HCT116 (cell line): ENCODE data around the gene RAB40C. TPM values are rescaled to one million over a fixed set of nuclear protein-coding genes. Genes with fewer than 3 reads are reported as not detected.

Experiments used
- ATAC-seq: fragments of 200-7000 bp; cut with Tn5 transposase; 2 replicates; pipeline ENCODE4 v1.9.1; 2020; ENCODE audit warnings: mild to moderate bottlenecking, moderate library complexity
- BruUV-seq: library from RNA; stranded (reverse); fragments of 400-500 nt; replicated peaks from 2 replicates; lab custom pipeline; 2021; lab: Mats Ljungman, UMichigan
- CTCF ChIA-PET: fragments of 300-600 bp; sonication (Branson Sonifier 250); formaldehyde crosslinking; loops from one replicate; lab custom pipeline; 2021; ENCODE audit warnings: antibody characterized with exemption; lab: Charles Lee
- POLR2A ChIA-PET: fragments of 300-600, 350-600 bp; sonication (Branson Sonifier 250); formaldehyde crosslinking; loops from one replicate; lab custom pipeline; 2021; ENCODE audit warnings: antibody characterized with exemption; lab: Charles Lee
- RAD21 ChIA-PET, 2 experiments: fragments of 300-600 bp; sonication (Branson Sonifier 250); formaldehyde crosslinking; loops; one replicate each; lab custom pipeline; 2023; ENCODE audit warnings: low total read pairs in 2 of 2; ENCODE audit not compliant: uncharacterized antibody in 2 of 2, unreplicated experiment in 2 of 2, low non-redundant PET in 1 of 2; lab: Charles Lee
- DNase-seq: peaks from one replicate; pipeline ENCODE4 v3.0.0-alpha.2; 2010; ENCODE audit warnings: low read depth, low spot score
- H2AFZ ChIP-seq: fragments of 200-600 bp; shearing (Covaris generic), sonication (generic); 2 replicates; pipeline ENCODE4 v1.6.1; 2017; ENCODE audit warnings: low read depth, mixed run types, mixed read lengths, antibody characterized with exemption, low read length; ENCODE audit not compliant: poor library complexity, severe bottlenecking
- H3K27ac ChIP-seq: 2 replicates; pipeline ENCODE4 v1.5.1; 2012; ENCODE audit warnings: low read depth, low read length
- H3K27me3 ChIP-seq: fragments of 200-600 bp; sonication (generic); 2 replicates; pipeline ENCODE4 v1.6.1; 2016; ENCODE audit warnings: mixed run types, low read length, mixed read lengths; ENCODE audit not compliant: insufficient read depth
- H3K36me3 ChIP-seq, 2 experiments: fragments of 200-500 bp in 1 of 2; fragments of 200-600 bp in 1 of 2; sonication (Bioruptor generic) in 1 of 2; sonication (generic) in 1 of 2; 2 replicates each; pipeline versions ENCODE4 v1.5.1 to v1.6.1; 2014 to 2016; ENCODE audit warnings: low read length in 2 of 2, inconsistent platforms in 1 of 2, mixed read lengths in 1 of 2, mixed run types in 1 of 2; ENCODE audit not compliant: insufficient read depth in 2 of 2, control insufficient read depth in 1 of 2
- H3K4me1 ChIP-seq, 2 experiments: fragments of 200-600 bp in 1 of 2; sonication (generic) in 1 of 2; 2 replicates each; pipeline versions ENCODE4 v1.5.1 to v1.6.1; 2012 to 2017; ENCODE audit warnings: low read length in 2 of 2, inconsistent platforms in 1 of 2, mild to moderate bottlenecking in 1 of 2, mixed read lengths in 1 of 2, mixed run types in 1 of 2, moderate library complexity in 1 of 2; ENCODE audit not compliant: insufficient read depth in 2 of 2, control insufficient read depth in 1 of 2
- H3K4me2 ChIP-seq: fragments of 200-600 bp; sonication (generic); 2 replicates; pipeline ENCODE4 v1.6.1; 2017; ENCODE audit warnings: mixed run types, low read length, mixed read lengths
- H3K4me3 ChIP-seq, 2 experiments: fragments of 200-600 bp in 1 of 2; sonication (generic) in 1 of 2; replicated peaks in 1 of 2; 2 replicates each; pipeline ENCODE4 v1.5.1; 2011 to 2016; ENCODE audit warnings: low read length in 2 of 2, control low read depth in 1 of 2, low read depth in 1 of 2, mild to moderate bottlenecking in 1 of 2, mixed read lengths in 1 of 2, mixed run types in 1 of 2
- H3K79me2 ChIP-seq: fragments of 200-600 bp; sonication (generic); 2 replicates; pipeline ENCODE4 v1.6.1; 2017; ENCODE audit warnings: mild to moderate bottlenecking, mixed run types, low read length, moderate library complexity, mixed read lengths; ENCODE audit not compliant: insufficient read depth
- H3K9ac ChIP-seq: fragments of 200-600 bp; sonication (generic); 2 replicates; pipeline ENCODE4 v1.6.1; 2016; ENCODE audit warnings: low read length, mixed read lengths
- H3K9me2 ChIP-seq: fragments of 200-600 bp; sonication (generic), shearing (Covaris generic); 2 replicates; pipeline ENCODE4 v1.6.1; 2017; ENCODE audit warnings: mixed run types, mild to moderate bottlenecking, moderate library complexity; ENCODE audit not compliant: insufficient read depth
- H3K9me3 ChIP-seq, 2 experiments: fragments of 200-500 bp in 1 of 2; fragments of 200-600 bp in 1 of 2; sonication (Bioruptor generic) in 1 of 2; sonication (generic) in 1 of 2; 2 replicates each; pipeline ENCODE4 v1.6.1; 2014 to 2017; ENCODE audit warnings: low read length in 2 of 2, mixed read lengths in 2 of 2, inconsistent platforms in 1 of 2, low read depth in 1 of 2, mild to moderate bottlenecking in 1 of 2, mixed run types in 1 of 2, moderate library complexity in 1 of 2; ENCODE audit not compliant: control insufficient read depth in 1 of 2, insufficient read depth in 1 of 2
- H4K20me1 ChIP-seq: fragments of 200-600 bp; sonication (generic), shearing (Covaris generic); 2 replicates; pipeline ENCODE4 v1.6.1; 2017; ENCODE audit warnings: mixed run types, mild to moderate bottlenecking, moderate library complexity; ENCODE audit not compliant: insufficient read depth
- CEBPB ChIP-seq: IDR thresholded peaks from 2 replicates; pipeline ENCODE4 v1.6.1; 2012; ENCODE audit warnings: low read depth
- EZH2 ChIP-seq: fragments of 200-600 bp; sonication (generic); IDR thresholded peaks from 2 replicates; pipeline ENCODE4 v1.6.1; 2017; ENCODE audit warnings: antibody characterized with exemption, mixed run types
- EZH2phosphoT487 ChIP-seq: fragments of 200-600 bp; IDR thresholded peaks from 2 replicates; pipeline ENCODE4 v1.6.1; 2018; ENCODE audit warnings: antibody characterized with exemption, borderline replicate concordance
- FOSL1 ChIP-seq: IDR thresholded peaks from 2 replicates; pipeline ENCODE4 v1.6.1; 2012; ENCODE audit warnings: low read depth
- JUND ChIP-seq: IDR thresholded peaks from 2 replicates; pipeline ENCODE4 v1.6.1; 2012
- POLR2AphosphoS5 ChIP-seq: IDR thresholded peaks from 2 replicates; pipeline ENCODE4 v1.6.1; 2011; ENCODE audit warnings: mild to moderate bottlenecking, low read depth, low read length, moderate library complexity
- SRF ChIP-seq: IDR thresholded peaks from 2 replicates; pipeline ENCODE4 v1.6.1; 2012; ENCODE audit warnings: low read depth
- YY1 ChIP-seq: IDR thresholded peaks from 2 replicates; pipeline ENCODE4 v1.6.1; 2011; ENCODE audit warnings: low read length, low read depth, moderate library complexity, mild to moderate bottlenecking; ENCODE audit not compliant: insufficient replicate concordance; ENCODE audit errors: extremely low read depth
- intact Hi-C: fragments of 100-400 bp; cut with micrococcal nuclease; formaldehyde crosslinking; loops from 2 replicates; pipeline ENCODE4 v1.10.0; 2022
- total RNA-seq: library from RNA; stranded (reverse); gene quantifications from one replicate; pipeline ENCODE4 v1.2.1, GENCODE V29; 2021; ENCODE audit not compliant: unreplicated experiment

The RAB40C gene
- total RNA-seq, 1 experiment from 2014 or later: 14.1 TPM

DNA sequence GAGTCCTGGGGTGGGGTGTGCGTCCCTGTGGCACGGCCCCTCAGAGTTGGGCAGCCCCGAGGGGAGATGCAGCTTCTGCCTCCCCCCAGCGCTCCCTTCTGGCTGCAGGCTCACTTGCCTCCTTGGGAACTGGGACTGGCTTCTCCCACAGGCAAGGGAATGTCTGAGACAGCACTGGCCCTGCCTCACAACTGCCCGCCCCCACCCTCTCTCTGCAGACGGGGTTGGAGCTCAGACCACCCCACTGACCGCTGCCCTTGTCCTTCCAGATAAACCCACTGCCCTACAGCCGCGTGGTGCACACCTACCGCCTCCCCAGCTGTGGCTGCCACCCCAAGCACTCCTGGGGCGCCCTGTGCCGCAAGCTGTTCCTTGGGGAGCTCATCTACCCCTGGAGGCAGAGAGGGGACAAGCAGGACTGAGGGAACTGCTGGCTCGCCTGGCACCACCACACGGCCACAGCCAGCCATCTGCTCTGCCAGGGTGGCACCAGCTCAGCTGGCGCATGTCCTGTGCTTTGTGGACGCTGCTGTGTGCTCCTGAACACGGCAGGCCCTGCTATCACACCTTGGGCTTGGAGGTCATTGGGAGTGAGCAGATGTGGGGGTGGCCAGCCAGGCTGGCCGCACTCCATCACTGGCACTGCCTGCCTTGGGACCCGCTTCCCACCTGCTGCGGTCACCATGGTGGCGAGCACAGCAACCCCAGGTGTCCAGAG is 7.1 kb upstream of the RAB40C start (continued):
- TF ChIP-seq POLR2AphosphoS5: no peak

DNA sequence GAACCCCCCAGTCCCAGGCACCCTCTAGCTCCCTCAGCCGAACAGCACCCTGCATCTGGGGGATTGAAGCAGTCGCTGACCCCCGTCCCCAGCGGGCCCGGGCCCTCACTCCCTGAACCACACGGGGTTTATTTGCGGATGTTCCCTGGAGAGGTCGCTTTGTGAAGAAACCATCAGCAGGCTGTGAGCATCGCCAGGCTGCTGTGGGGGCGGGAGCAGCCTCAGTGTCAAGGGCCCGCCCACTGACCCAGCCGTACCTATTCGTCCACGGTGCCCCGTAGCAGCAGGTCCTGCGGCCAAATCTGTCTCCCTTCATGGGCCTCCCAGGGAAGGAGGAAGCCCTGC is 6.4 kb upstream of the RAB40C start:
- Histone ChIP-seq H3K9me2 (no peaks in the 10 kb centered on the region), H2AFZ (no peak overlapping the region), H3K9me3 (no peaks in the 10 kb centered on the region), H3K27me3 (no peaks in the 10 kb centered on the region), H3K4me3 (no peak overlapping the region), H3K79me2 (peaks cover 8% of the 10 kb centered on the region; the same call in 1 of the 2 replicates), H3K27ac (no peak overlapping the region), H3K36me3 (no peaks in the 10 kb centered on the region), H4K20me1 (no peaks in the 10 kb centered on the region), H3K9ac (no peak overlapping the region), H3K4me2 (no peak overlapping the region), H3K4me1 (peaks cover 2 to 12% of the 10 kb centered on the region in 2 experiments; a peak in 2 of 4 replicates)
- POLR2A ChIA-PET: no interaction called here
- ATAC-seq (no peak), DNase-seq (no peak)
- RAD21 ChIA-PET: no interaction called here
- intact Hi-C loops: no loop called here
- CTCF ChIA-PET: no interaction called here
- BruUV-seq: no TSS peak
- no peak for TF ChIP-seq CEBPB
- no peak for TF ChIP-seq EZH2
- TF ChIP-seq JUND: no peak
- TF ChIP-seq FOSL1: no peak
- TF ChIP-seq SRF: no peak
- no peak for TF ChIP-seq YY1
- TF ChIP-seq EZH2phosphoT487: no peak
